Right lobe of liver (tissue), 6 donors: ENCODE measurements around the gene ARAF. TPM values are rescaled to one million over a fixed set of nuclear protein-coding genes. Genes with fewer than 3 reads are reported as not detected.
"Not testable (repeated sequence)": the region's sequence is repeated elsewhere in the genome, so short reads cannot be mapped to it uniquely, and the experiment has no call there.

Experiments used
- ATAC-seq, 4 donors: fragments of 200-7000 bp; cut with Tn5 transposase; one replicate each; pipeline ENCODE4 v1.9.1; 2020; ENCODE audit warnings: mild to moderate bottlenecking in 4 of 4, moderate library complexity in 4 of 4
- DNase-seq, 3 donors: peaks; one replicate each; pipeline ENCODE4 v3.0.0-alpha.2; 2020
- H3K27ac ChIP-seq, 3 donors: fragments of 200-600 bp; one replicate each; pipeline ENCODE4 v1.8.0; 2022
- H3K27me3 ChIP-seq, 2 donors: fragments of 200-600 bp; one replicate each; pipeline ENCODE4 v1.8.0; 2022
- H3K36me3 ChIP-seq, 4 donors: fragments of 200-600 bp; sonication (generic) in 1 of 4; one replicate each; pipeline versions ENCODE4 v1.5.1 to v1.8.0; 2017 to 2022; ENCODE audit warnings: control low read depth in 1 of 4
- H3K4me1 ChIP-seq, 4 donors: fragments of 200-600 bp; sonication (generic) in 1 of 4; one replicate each; pipeline versions ENCODE4 v1.5.1 to v1.8.0; 2017 to 2022; ENCODE audit warnings: control low read depth in 1 of 4
- H3K4me3 ChIP-seq, 3 donors: fragments of 200-600 bp; one replicate each; pipeline ENCODE4 v1.8.0; 2022
- H3K9me3 ChIP-seq, 4 donors: fragments of 200-600 bp; sonication (generic) in 1 of 4; one replicate each; pipeline versions ENCODE4 v1.5.1 to v1.8.0; 2017 to 2022; ENCODE audit warnings: control low read depth in 1 of 4
- CTCF ChIP-seq, 4 donors: fragments of 200-600 bp in 3 of 4; fragments of 450-650 bp in 1 of 4; IDR thresholded peaks; one replicate each; pipeline versions ENCODE4 v1.5.1 to v1.8.0; 2016 to 2022; ENCODE audit warnings: antibody characterized with exemption in 4 of 4, mild to moderate bottlenecking in 2 of 4
- POLR2A ChIP-seq: fragments of 450-650 bp; IDR thresholded peaks from one replicate; pipeline ENCODE4 v1.6.1; 2017; ENCODE audit warnings: antibody characterized with exemption, mild to moderate bottlenecking
- WGBS: methylation state at CpG from one replicate; pipeline ENCODE4 v1.1.6; 2018; ENCODE audit warnings: low coverage, low lambda C conversion rate; ENCODE audit not compliant: insufficient coverage; ENCODE audit errors: missing lambda C conversion rate; 5-methylcytosine and 5-hydroxymethylcytosine counted together
- intact Hi-C, 2 donors: fragments of 100-400 bp; cut with DNase I; formaldehyde crosslinking; loops; one replicate each; pipeline versions ENCODE4 v1.11.2 to v1.14.1; 2022
- long read RNA-seq: library from polyadenylated mRNA; unstranded; transcript quantifications from one replicate; pipeline ENCODE4 v2.0.0, GENCODE V29; 2019
- total RNA-seq, 6 experiments: library from RNA; depleted of rRNA in 2 of 6; stranded (reverse); fragments of >200 nt in 2 of 6; fragmentation: NEBNext Ultra II Directional in 3 of 6; extraction: Animal tissue kit (Norgen Biotek cat#: 25700) in 3 of 6; gene quantifications; one replicate each; pipeline versions ENCODE4 v1.1.0 to v1.2.4, GENCODE V29; 2016 to 2023
- donor health status: DM: no; HTN: yes; CAD: no.
- donor health status: DM: no; HTN: no; CAD: no.
- donor health status: DM: no; HTN: no; CAD: no.
- donor health status: DM: no; HTN: yes; CAD: no.
- donor health status: DM: no; HTN: yes; CAD: no.

ARAF gene
- 10 to 100 TPM; 31.5 to 86.0 (median 54.9) TPM for total RNA-seq
- long read RNA-seq, transcript ARAF-203 (16 exons, 2,458 nt), result major isoform, 8 of 16 reads
- long read RNA-seq, partial matches to known transcripts, result 4 of 16 reads
- long read RNA-seq, other reads (novel, unspliced or antisense), result 4 of 16 reads

GRCh38 chrX:47560934-47561658, at the start of gene ARAF:
ARAF (plus strand) TSS chrX:47561205; CDS start chrX:47562968, 1,763 bp downstream.
- peak; percentile 76 for TF ChIP-seq POLR2A
- no peak for TF ChIP-seq CTCF (IDR thresholded peaks at IDR 0.05)
- intact Hi-C loops, result no loop called here
- 24% methylated on average over 21 of the region's 59 CpGs for WGBS

GRCh38 chrX:47512383-47512782, 48.6 kb upstream of the ARAF start:
- intact Hi-C loops, H3K4me3 ChIP-seq, H3K27me3 ChIP-seq, ATAC-seq, H3K9me3 ChIP-seq, H3K27ac ChIP-seq, H3K4me1 ChIP-seq, DNase-seq, H3K36me3 ChIP-seq: not testable (repeated sequence)
- 35% methylated on average over 4 of the region's 6 CpGs for WGBS

More at GRCh38 chrX:47560934-47561658, at the start of gene ARAF:
- Histone ChIP-seq H3K27ac (peak within 1 kb of the TSS; percentile 93 to 97 (median 94)), H3K4me1 (peaks cover 0 to 14% (median 0%) of the 10 kb centered on the region in 4 donors), H3K9me3 (no peaks in the 10 kb centered on the region), H3K27me3 (no peaks in the 10 kb centered on the region), H3K4me3 (peak within 1 kb of the TSS; percentile 52 to 71 (median 53)), H3K36me3 (peaks cover 0 to 19% (median 7%) of the 10 kb centered on the region in 4 donors)
- DNase-seq (peak; percentile 94 to 98 (median 98)), ATAC-seq (peak; percentile 89 to 94 (median 90))

GRCh38 chrX:47513034-47513965, 47.7 kb upstream of the ARAF start:
- H3K4me1 ChIP-seq, H3K36me3 ChIP-seq, H3K27me3 ChIP-seq, H3K9me3 ChIP-seq, DNase-seq, H3K27ac ChIP-seq, intact Hi-C loops: not testable (repeated sequence)
- ATAC-seq, result peak; percentile 58 to 76 (median 68)
- peak overlapping the region in 2 of 3 donors; percentile 14 to 21 for H3K4me3 ChIP-seq
- 35% methylated on average over 10 of the region's 70 CpGs for WGBS

GRCh38 chrX:47514533-47515235, 46.3 kb upstream of the ARAF start:
- no peaks in the 10 kb centered on the region for H3K9me3 ChIP-seq
- no peak for ATAC-seq
- intact Hi-C loops, result no loop called here
- 50% methylated on average over 7 of the region's 7 CpGs for WGBS
- DNase-seq, result no peak
- TF ChIP-seq POLR2A, result no peak
- no peak for TF ChIP-seq CTCF (IDR thresholded peaks at IDR 0.05)
- H3K27ac ChIP-seq, result no peak overlapping the region
- H3K4me3 ChIP-seq, result no peak overlapping the region
- H3K27me3 ChIP-seq, result peaks cover 0 to 5% of the 10 kb centered on the region in 2 donors
- H3K4me1 ChIP-seq, result no peaks in the 10 kb centered on the region
- H3K36me3 ChIP-seq, result no peaks in the 10 kb centered on the region
